SK-N-DZ (cell line): Measurements from ENCODE around the gene TANGO6.

Experiments used
- DNase-seq: peaks from one replicate; pipeline ENCODE4 v3.0.0-alpha.2; 2015; ENCODE audit warnings: low spot score

TANGO6 gene

GRCh38 chr16:68860978-68861892 lies 17.9 kb downstream of the TANGO6 start:
- no peak for DNase-seq

GRCh38 chr16:68866933-68867332 lies 23.6 kb downstream of the TANGO6 start:
- no peak for DNase-seq

GRCh38 chr16:68869492-68870088 lies 26.3 kb downstream of the TANGO6 start:
- DNase-seq, result no peak

GRCh38 chr16:68873635-68874471 lies 30.5 kb downstream of the TANGO6 start:
- DNase-seq, result no peak

GRCh38 chr16:68875871-68876270 lies 32.5 kb downstream of the TANGO6 start:
- no peak for DNase-seq

GRCh38 chr16:68883685-68884084 lies 40.4 kb downstream of the TANGO6 start:
- no peak for DNase-seq

- no peak for DNase-seq
Measured at GRCh38 chr16:68884401-68884800, 41.1 kb downstream of the TANGO6 start.

- no peak for DNase-seq
Measured at GRCh38 chr16:68884861-68885720, 41.8 kb downstream of the TANGO6 start.

- DNase-seq, result no peak
Measured at GRCh38 chr16:68887107-68887506, 43.8 kb downstream of the TANGO6 start.

GRCh38 chr16:68889508-68890150 lies 46.3 kb downstream of the TANGO6 start:
- DNase-seq, result no peak

GRCh38 chr16:68892214-68892613 lies 48.9 kb downstream of the TANGO6 start:
- no peak for DNase-seq

GRCh38 chr16:68892898-68893297 lies 49.6 kb downstream of the TANGO6 start:
- DNase-seq, result no peak

- DNase-seq, result no peak
Measured at GRCh38 chr16:68893710-68894705, 50.7 kb downstream of the TANGO6 start.

GRCh38 chr16:68894714-68895113 lies 51.4 kb downstream of the TANGO6 start:
- no peak for DNase-seq

- peak; percentile 27 for DNase-seq
Measured at GRCh38 chr16:68898026-68898425, 54.7 kb downstream of the TANGO6 start.

- DNase-seq, result no peak
Measured at GRCh38 chr16:68900009-68900408, 56.7 kb downstream of the TANGO6 start.

GRCh38 chr16:68902003-68902968 lies 59.0 kb downstream of the TANGO6 start:
- peak; percentile 48 for DNase-seq

- no peak for DNase-seq
Measured at GRCh38 chr16:68902969-68903345, 59.6 kb downstream of the TANGO6 start.
